HG02852 (cell line): ENCODE results near the gene DENND6B.
"Not testable (repeated sequence)": the region's sequence is repeated elsewhere in the genome, so short reads cannot be mapped to it uniquely, and the experiment has no call there.

ENCODE experiments used
- ATAC-seq: cut with Tn5 transposase; IDR thresholded peaks from one replicate; pipeline ENCODE4 v1.9.1; 2021; ENCODE audit warnings: mild to moderate bottlenecking, moderate library complexity; ENCODE audit not compliant: unreplicated experiment

DENND6B gene

GRCh38 chr22:50274771-50275170 lies 52.0 kb downstream of the DENND6B start:
- no peak for ATAC-seq

GRCh38 chr22:50274311-50274710 lies 52.5 kb downstream of the DENND6B start:
- ATAC-seq = no peak

GRCh38 chr22:50273781-50274180 lies 53.0 kb downstream of the DENND6B start:
- ATAC-seq = not testable (repeated sequence)

- not testable (repeated sequence) for ATAC-seq
These were observed 53.5 kb downstream of the DENND6B start for GRCh38 chr22:50273352-50273751.

- no peak for ATAC-seq
These were observed 54.6 kb downstream of the DENND6B start for GRCh38 chr22:50272044-50272802.

GRCh38 chr22:50271519-50271970 lies 55.3 kb downstream of the DENND6B start:
- ATAC-seq = no peak

- no peak for ATAC-seq
These were observed 56.0 kb downstream of the DENND6B start for GRCh38 chr22:50270666-50271394.

GRCh38 chr22:50269970-50270665 lies 56.7 kb downstream of the DENND6B start, which contains the start of gene MAPK11:
MAPK11 (minus strand) TSS chr22:50270380; CDS start chr22:50270292, 88 bp downstream.
- ATAC-seq = no peak

GRCh38 chr22:50269573-50269969 lies 57.2 kb downstream of the DENND6B start:
- no peak for ATAC-seq

- ATAC-seq = no peak
These were observed 58.1 kb downstream of the DENND6B start for GRCh38 chr22:50268655-50269113.

- no peak for ATAC-seq
These were observed 59.0 kb downstream of the DENND6B start for GRCh38 chr22:50267591-50268390.

GRCh38 chr22:50266994-50267393 lies 59.8 kb downstream of the DENND6B start:
- ATAC-seq = no peak

GRCh38 chr22:50264946-50265669 lies 61.7 kb downstream of the DENND6B start:
- no peak for ATAC-seq

GRCh38 chr22:50264104-50264745 lies 62.6 kb downstream of the DENND6B start:
- ATAC-seq = no peak

- ATAC-seq = no peak
These were observed 63.7 kb downstream of the DENND6B start for GRCh38 chr22:50262973-50263617.

- ATAC-seq = no peak
These were observed 64.3 kb downstream of the DENND6B start for GRCh38 chr22:50262460-50262911.

- ATAC-seq = no peak
These were observed 65.0 kb downstream of the DENND6B start, which contains the start of gene MAPK12 for GRCh38 chr22:50261615-50262459. MAPK12 (minus strand) TSS chr22:50261683; CDS start chr22:50261509, 174 bp downstream.
